Bronchial epithelial cell (primary cell): ENCODE measurements around the gene ZC3H14. TPM values are rescaled to one million over a fixed set of nuclear protein-coding genes. Genes with fewer than 3 reads are reported as not detected.

ENCODE experiments used
- DNase-seq: peaks from one replicate; pipeline ENCODE4 v3.0.0-alpha.2; 2010; ENCODE audit warnings: low read depth
- FAIRE-seq: peaks from 2 replicates; lab custom pipeline; 2011; peaks lifted over from hg19 to GRCh38; lab: Jason Lieb, UNC
- H3K27me3 ChIP-seq: 2 replicates; pipeline ENCODE4 v1.5.1; 2011; ENCODE audit warnings: low read length; ENCODE audit not compliant: control insufficient read depth, insufficient read depth
- H3K36me3 ChIP-seq: 2 replicates; pipeline ENCODE4 v1.5.1; 2011; ENCODE audit warnings: low read length; ENCODE audit not compliant: control insufficient read depth, insufficient read depth
- H3K4me3 ChIP-seq: 2 replicates; pipeline ENCODE4 v1.5.1; 2011; ENCODE audit warnings: mild to moderate bottlenecking, low read depth, low read length, control low read depth
- total RNA-seq: library from RNA; depleted of rRNA; stranded (reverse); fragments of >200 nt; gene quantifications from 2 replicates; pipeline ENCODE4 v1.2.1, GENCODE V29; 2014
- TF ChIP-seq, protein P1 (sequence below): IDR thresholded peaks from 2 replicates; pipeline ENCODE4 v1.5.1; 2011; ENCODE audit warnings: mild to moderate bottlenecking, moderate library complexity, low read length, control low read depth, inconsistent platforms; ENCODE audit not compliant: insufficient read depth, severe bottlenecking

Gene ZC3H14
- total RNA-seq, 1 donor from 2014 or later = 41.9 TPM

DNA sequence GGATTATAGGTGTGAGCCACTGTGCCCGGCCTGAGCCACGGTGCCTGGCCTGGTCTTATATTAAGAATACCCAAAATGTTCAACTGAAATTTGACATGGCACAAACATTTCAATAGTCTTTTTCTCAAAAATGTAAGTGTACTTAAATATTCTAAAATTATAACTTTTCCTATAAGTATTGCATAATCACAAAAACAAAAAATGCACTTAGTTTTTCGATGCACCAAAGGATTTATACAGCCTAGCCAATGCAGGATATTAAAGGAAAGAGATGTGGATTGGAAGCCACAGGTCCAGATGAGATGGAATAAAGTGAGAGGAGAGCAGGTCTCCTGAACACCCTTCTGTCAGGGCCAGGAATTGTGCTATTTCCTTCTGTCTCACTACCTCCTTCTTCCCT, 62.8 kb downstream of the ZC3H14 start:
- no peaks in the 10 kb centered on the region for H3K36me3 ChIP-seq
- H3K4me3 ChIP-seq = no peak overlapping the region
- H3K27me3 ChIP-seq = no peaks in the 10 kb centered on the region
- DNase-seq (no peak), FAIRE-seq (no peak)
- TF ChIP-seq, protein P1, sequence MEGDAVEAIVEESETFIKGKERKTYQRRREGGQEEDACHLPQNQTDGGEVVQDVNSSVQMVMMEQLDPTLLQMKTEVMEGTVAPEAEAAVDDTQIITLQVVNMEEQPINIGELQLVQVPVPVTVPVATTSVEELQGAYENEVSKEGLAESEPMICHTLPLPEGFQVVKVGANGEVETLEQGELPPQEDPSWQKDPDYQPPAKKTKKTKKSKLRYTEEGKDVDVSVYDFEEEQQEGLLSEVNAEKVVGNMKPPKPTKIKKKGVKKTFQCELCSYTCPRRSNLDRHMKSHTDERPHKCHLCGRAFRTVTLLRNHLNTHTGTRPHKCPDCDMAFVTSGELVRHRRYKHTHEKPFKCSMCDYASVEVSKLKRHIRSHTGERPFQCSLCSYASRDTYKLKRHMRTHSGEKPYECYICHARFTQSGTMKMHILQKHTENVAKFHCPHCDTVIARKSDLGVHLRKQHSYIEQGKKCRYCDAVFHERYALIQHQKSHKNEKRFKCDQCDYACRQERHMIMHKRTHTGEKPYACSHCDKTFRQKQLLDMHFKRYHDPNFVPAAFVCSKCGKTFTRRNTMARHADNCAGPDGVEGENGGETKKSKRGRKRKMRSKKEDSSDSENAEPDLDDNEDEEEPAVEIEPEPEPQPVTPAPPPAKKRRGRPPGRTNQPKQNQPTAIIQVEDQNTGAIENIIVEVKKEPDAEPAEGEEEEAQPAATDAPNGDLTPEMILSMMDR = no peak

DNA sequence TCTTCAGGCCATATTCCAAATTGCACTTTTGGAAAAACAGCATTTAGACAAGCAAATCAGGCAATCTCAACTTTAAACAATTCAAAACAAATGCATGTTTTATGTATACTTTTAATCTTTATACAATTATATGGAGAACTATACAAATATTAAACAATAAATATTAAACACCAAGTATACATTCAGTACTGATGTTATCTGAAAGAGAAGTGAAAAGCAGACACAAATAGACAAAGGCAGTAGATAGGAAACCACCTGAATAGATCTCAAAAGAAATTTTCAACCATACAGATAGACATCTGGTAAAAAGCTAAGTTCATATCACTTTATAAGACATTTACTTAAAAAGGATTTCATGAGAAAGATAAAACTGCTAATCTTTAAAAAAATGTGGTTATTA, 65.2 kb downstream of the ZC3H14 start:
- Histone ChIP-seq H3K27me3 (no peaks in the 10 kb centered on the region), H3K4me3 (no peak overlapping the region), H3K36me3 (no peaks in the 10 kb centered on the region)
- DNase-seq (no peak), FAIRE-seq (no peak)
- TF ChIP-seq, protein P1 = no peak

DNA sequence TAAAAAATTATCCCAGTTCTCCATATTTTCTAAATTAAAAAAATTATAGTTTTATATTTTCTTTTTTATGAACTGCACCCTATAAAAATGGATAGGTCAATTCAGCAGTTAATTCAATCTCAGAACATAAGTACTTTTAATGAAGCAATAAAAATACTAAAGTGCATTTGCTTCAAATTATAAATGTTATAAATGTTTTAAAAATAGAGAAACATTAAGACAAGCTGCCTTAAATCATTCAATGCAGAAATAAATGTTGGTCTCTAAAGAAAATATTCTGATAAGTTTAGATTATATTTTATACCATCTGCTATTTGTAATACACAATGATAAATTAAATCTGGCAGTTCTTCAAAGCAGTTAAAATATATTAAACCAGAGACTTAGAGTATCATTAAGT, 65.6 kb downstream of the ZC3H14 start:
- no peak overlapping the region for H3K4me3 ChIP-seq
- no peak for DNase-seq
- no peak for FAIRE-seq

DNA sequence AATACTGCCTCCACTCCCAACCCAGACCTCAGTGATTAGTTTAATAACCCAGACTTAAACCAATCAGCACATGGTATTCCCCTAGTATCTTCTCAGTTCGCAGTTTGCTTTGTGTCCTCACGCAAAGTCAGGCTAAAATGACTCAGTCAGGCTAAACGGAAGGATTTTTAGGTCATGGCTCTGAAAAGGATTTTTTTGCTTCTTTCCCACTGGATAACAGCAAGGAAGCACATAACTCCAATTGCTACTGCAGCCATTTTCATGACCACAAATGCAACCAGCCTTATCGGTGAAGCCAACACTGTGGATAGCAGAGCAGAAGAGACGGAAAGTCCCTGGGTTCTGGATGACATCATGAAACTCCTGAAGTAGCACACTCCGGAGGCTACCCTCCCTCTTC, 67.7 kb downstream of the ZC3H14 start:
- Histone ChIP-seq H3K4me3 (no peak overlapping the region), H3K27me3 (no peaks in the 10 kb centered on the region), H3K36me3 (no peaks in the 10 kb centered on the region)
- no peak for FAIRE-seq
- DNase-seq = peak; percentile 43
- TF ChIP-seq, protein P1 = no peak

More for the DNA sequence above, 65.6 kb downstream of the ZC3H14 start:
- H3K36me3 ChIP-seq = no peaks in the 10 kb centered on the region
- no peaks in the 10 kb centered on the region for H3K27me3 ChIP-seq
- TF ChIP-seq, protein P1 = no peak

DNA sequence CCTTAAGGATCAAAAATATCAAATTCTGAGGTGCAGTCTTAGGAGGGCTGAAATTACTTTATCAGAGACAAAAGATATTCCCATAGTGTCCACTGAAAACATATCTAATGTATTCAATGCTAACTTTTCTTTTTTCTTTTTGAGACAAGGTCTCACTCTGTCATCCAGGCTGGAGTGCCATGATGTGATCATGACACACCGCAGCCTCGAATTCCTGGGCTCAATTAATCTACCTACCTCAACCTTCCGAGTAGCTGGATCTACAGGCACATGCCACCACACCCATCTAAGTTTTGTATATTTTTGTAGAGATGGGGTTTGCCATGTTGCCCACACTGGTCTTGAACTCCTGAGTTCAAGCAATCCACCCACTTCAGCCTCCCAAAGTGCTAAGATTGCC, 68.3 kb downstream of the ZC3H14 start:
- H3K36me3 ChIP-seq = no peaks in the 10 kb centered on the region
- no peak for FAIRE-seq
- DNase-seq = no peak
- TF ChIP-seq, protein P1 = no peak
- no peak overlapping the region for H3K4me3 ChIP-seq
- H3K27me3 ChIP-seq = no peaks in the 10 kb centered on the region

DNA sequence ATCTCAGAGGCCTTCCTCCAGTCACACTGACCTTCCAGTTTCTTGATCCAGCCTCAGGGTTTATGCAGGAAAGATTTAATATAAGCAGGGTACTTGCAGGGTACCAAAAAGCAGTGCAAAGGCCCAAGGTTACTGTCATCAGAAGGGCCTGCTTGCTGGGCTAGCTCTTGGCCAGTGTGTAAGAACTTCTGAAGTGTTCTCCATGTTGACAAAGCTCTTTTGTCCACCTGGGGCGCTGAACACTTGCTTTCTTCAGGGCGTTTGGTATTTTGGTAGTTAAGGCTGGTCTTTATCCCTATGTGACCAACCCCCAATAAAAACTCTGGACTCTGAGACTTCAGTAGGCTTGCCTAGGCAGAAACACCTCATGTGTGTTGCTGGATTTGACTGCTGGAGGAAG, 69.7 kb downstream of the ZC3H14 start:
- Histone ChIP-seq H3K27me3 (no peaks in the 10 kb centered on the region), H3K36me3 (no peaks in the 10 kb centered on the region), H3K4me3 (no peak overlapping the region)
- DNase-seq = no peak
- FAIRE-seq = no peak
- TF ChIP-seq, protein P1 = no peak
